Tibial nerve (tissue), 4 donors: Measurements from ENCODE around the gene NOX3. TPM values are rescaled to one million over a fixed set of nuclear protein-coding genes. Genes with fewer than 3 reads are reported as not detected.
"Not testable (repeated sequence)": the region's sequence is repeated elsewhere in the genome, so short reads cannot be mapped to it uniquely, and the experiment has no call there.

Experiments used
- DNase-seq, 2 donors: peaks; one replicate each; pipeline ENCODE4 v3.0.0-alpha.2; 2019; ENCODE audit warnings: low spot score in 2 of 2
- H3K27ac ChIP-seq, 4 donors: fragments of 200-600 bp; sonication (generic) in 3 of 4; one replicate each; pipeline ENCODE4 v1.5.1; 2017 to 2019; ENCODE audit warnings: mild to moderate bottlenecking in 1 of 4
- H3K27me3 ChIP-seq, 2 donors: fragments of 200-600 bp; sonication (generic) in 1 of 2; one replicate each; pipeline versions ENCODE4 v1.5.1 to v1.6.0; 2017 to 2019
- H3K36me3 ChIP-seq, 3 donors: fragments of 200-600 bp; sonication (generic); one replicate each; pipeline ENCODE4 v1.5.1; 2018 to 2019
- H3K4me1 ChIP-seq, 4 donors: fragments of 200-600 bp; sonication (generic) in 3 of 4; one replicate each; pipeline ENCODE4 v1.5.1; 2017 to 2019
- H3K4me3 ChIP-seq, 4 donors: fragments of 200-600 bp; sonication (generic) in 3 of 4; one replicate each; pipeline ENCODE4 v1.5.1; 2017 to 2019; ENCODE audit warnings: mild to moderate bottlenecking in 1 of 4, moderate library complexity in 1 of 4
- H3K9me3 ChIP-seq, 4 donors: fragments of 200-600 bp; sonication (generic) in 3 of 4; one replicate each; pipeline ENCODE4 v1.5.1; 2017 to 2019
- EP300 ChIP-seq, 2 donors: sonication (generic); formaldehyde crosslinking; IDR thresholded peaks; one replicate each; pipeline ENCODE4 v1.6.1; 2017; ENCODE audit warnings: antibody characterized with exemption in 2 of 2, mild to moderate bottlenecking in 1 of 2
- POLR2A ChIP-seq, 2 donors: fragments of 450-650 bp; IDR thresholded peaks; one replicate each; pipeline ENCODE4 v1.6.1; 2017; ENCODE audit warnings: antibody characterized with exemption in 2 of 2, mild to moderate bottlenecking in 2 of 2, moderate library complexity in 2 of 2
- WGBS, 2 donors: methylation state at CpG; one replicate each; pipeline ENCODE4 v1.1.5; 2018; 5-methylcytosine and 5-hydroxymethylcytosine counted together
- total RNA-seq, 4 donors: library from RNA; depleted of rRNA; stranded (reverse); fragments of >200 nt; gene quantifications; one replicate each; pipeline ENCODE4 v1.1.0, GENCODE V29; 2016
- TF ChIP-seq, protein P1 (sequence below), 5 experiments: fragments of 200-600 bp in 3 of 5; fragments of 450-650 bp in 2 of 5; sonication (generic) in 3 of 5; IDR thresholded peaks; one replicate each; pipeline ENCODE4 v1.5.1; 2016 to 2019; ENCODE audit warnings: antibody characterized with exemption in 5 of 5, mild to moderate bottlenecking in 3 of 5, moderate library complexity in 2 of 5

The NOX3 gene
- total RNA-seq, 4 donors from 2014 or later = not detected

- no peaks in the 10 kb centered on the region for H3K27me3 ChIP-seq
These were observed 10.9 kb upstream of the NOX3 start for GRCh38 chr6:155466539-155466938.

GRCh38 chr6:155461556-155461955 lies 5.9 kb upstream of the NOX3 start:
- no peak overlapping the region for H3K4me3 ChIP-seq
- TF ChIP-seq EP300 (IDR thresholded peaks at IDR 0.05) (no peak), POLR2A (IDR thresholded peaks at IDR 0.05) (no peak)
- TF ChIP-seq, protein P1, sequence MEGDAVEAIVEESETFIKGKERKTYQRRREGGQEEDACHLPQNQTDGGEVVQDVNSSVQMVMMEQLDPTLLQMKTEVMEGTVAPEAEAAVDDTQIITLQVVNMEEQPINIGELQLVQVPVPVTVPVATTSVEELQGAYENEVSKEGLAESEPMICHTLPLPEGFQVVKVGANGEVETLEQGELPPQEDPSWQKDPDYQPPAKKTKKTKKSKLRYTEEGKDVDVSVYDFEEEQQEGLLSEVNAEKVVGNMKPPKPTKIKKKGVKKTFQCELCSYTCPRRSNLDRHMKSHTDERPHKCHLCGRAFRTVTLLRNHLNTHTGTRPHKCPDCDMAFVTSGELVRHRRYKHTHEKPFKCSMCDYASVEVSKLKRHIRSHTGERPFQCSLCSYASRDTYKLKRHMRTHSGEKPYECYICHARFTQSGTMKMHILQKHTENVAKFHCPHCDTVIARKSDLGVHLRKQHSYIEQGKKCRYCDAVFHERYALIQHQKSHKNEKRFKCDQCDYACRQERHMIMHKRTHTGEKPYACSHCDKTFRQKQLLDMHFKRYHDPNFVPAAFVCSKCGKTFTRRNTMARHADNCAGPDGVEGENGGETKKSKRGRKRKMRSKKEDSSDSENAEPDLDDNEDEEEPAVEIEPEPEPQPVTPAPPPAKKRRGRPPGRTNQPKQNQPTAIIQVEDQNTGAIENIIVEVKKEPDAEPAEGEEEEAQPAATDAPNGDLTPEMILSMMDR (IDR thresholded peaks at IDR 0.05) = no peak
- no peaks in the 10 kb centered on the region for H3K4me1 ChIP-seq
- no peaks in the 10 kb centered on the region for H3K27me3 ChIP-seq
- WGBS, 2 donors = 52 to 78% methylated on average over 6 of the region's 6 CpGs
- no peak overlapping the region for H3K27ac ChIP-seq
- H3K36me3 ChIP-seq = no peaks in the 10 kb centered on the region
- H3K9me3 ChIP-seq = peaks cover 0 to 6% (median 0%) of the 10 kb centered on the region in 4 donors
- no peak for DNase-seq

More at GRCh38 chr6:155466539-155466938, 10.9 kb upstream of the NOX3 start:
- Histone ChIP-seq H3K9me3 (peaks cover 0 to 28% (median 0%) of the 10 kb centered on the region in 4 donors), H3K4me3 (no peak overlapping the region), H3K4me1 (no peaks in the 10 kb centered on the region), H3K27ac (no peak overlapping the region), H3K36me3 (no peaks in the 10 kb centered on the region)
- no peak for TF ChIP-seq EP300 (IDR thresholded peaks at IDR 0.05)
- TF ChIP-seq, protein P1 (IDR thresholded peaks at IDR 0.05) = no peak
- TF ChIP-seq POLR2A (IDR thresholded peaks at IDR 0.05) = no peak
- DNase-seq = no peak
- 77 to 84% methylated on average over 3 of the region's 3 CpGs for WGBS, 2 donors

DNA sequence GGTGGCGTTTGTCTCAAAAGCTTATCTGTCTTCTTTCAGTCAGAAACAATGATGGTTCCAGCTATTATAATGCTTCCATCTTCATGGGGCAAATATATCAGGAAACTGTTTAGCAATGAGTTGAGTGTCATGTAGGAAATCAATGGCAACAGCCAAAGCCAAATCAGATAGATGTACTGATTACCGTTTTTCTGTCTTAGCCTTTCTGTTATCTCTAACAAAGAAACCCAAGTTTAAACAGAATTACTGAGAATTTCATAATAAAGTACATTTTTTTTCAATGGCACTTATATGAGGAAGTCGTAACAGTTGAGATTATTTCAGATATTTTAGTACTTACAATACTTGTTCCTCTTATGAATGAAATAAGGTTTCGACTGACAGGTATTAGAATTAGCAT lies 1.2 kb downstream of the NOX3 start:
- Histone ChIP-seq H3K36me3 (no peaks in the 10 kb centered on the region), H3K4me3 (no peak overlapping the region), H3K9me3 (no peaks in the 10 kb centered on the region), H3K27ac (no peak overlapping the region), H3K4me1 (peaks cover 0 to 9% (median 0%) of the 10 kb centered on the region in 4 donors), H3K27me3 (peaks cover 0 to 4% of the 10 kb centered on the region in 2 donors)
- TF ChIP-seq EP300 (IDR thresholded peaks at IDR 0.05) = no peak
- no peak for TF ChIP-seq POLR2A (IDR thresholded peaks at IDR 0.05)
- TF ChIP-seq, protein P1 (IDR thresholded peaks at IDR 0.05) = no peak
- WGBS, 2 donors = 62 to 82% methylated on average over 4 of the region's 4 CpGs
- DNase-seq = no peak

DNA sequence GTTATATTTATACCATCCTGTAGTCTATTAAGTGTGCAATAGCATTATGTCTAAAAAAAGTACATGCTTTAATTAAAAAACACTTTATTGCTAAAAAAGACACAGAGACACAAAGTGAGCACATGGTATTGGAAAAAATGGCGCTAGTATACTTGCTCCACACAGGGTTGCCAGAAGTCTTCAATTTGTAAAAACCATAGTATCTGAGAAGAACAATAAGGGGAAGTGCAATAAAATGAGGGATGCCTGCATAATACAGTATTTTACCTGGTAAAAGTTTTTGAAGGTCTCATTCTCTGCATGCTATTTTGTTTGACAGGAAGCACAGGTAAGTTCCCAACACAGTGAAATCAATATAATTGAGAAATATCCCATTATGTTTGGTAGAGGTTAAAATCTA lies 1.6 kb downstream of the NOX3 start:
- Histone ChIP-seq H3K9me3 (no peaks in the 10 kb centered on the region), H3K36me3 (no peaks in the 10 kb centered on the region), H3K27me3 (peaks cover 0 to 4% of the 10 kb centered on the region in 2 donors), H3K27ac (no peak overlapping the region), H3K4me1 (peaks cover 0 to 13% (median 0%) of the 10 kb centered on the region in 4 donors), H3K4me3 (no peak overlapping the region)
- TF ChIP-seq EP300 (IDR thresholded peaks at IDR 0.05) (no peak), POLR2A (IDR thresholded peaks at IDR 0.05) (no peak)
- TF ChIP-seq, protein P1 (IDR thresholded peaks at IDR 0.05) = no peak
- WGBS, 2 donors = 95 to 96% methylated on average over 1 of the region's 1 CpG
- DNase-seq = no peak

- Histone ChIP-seq H3K36me3 (no peaks in the 10 kb centered on the region), H3K9me3 (no peaks in the 10 kb centered on the region), H3K4me3 (no peak overlapping the region), H3K4me1 (peaks cover 0 to 17% (median 0%) of the 10 kb centered on the region in 4 donors), H3K27ac (no peak overlapping the region), H3K27me3 (peaks cover 0 to 4% of the 10 kb centered on the region in 2 donors)
- no peak for TF ChIP-seq EP300 (IDR thresholded peaks at IDR 0.05)
- TF ChIP-seq, protein P1 (IDR thresholded peaks at IDR 0.05) = no peak
- TF ChIP-seq POLR2A (IDR thresholded peaks at IDR 0.05) = no peak
- 77 to 79% methylated on average over 3 of the region's 3 CpGs for WGBS, 2 donors
- no peak for DNase-seq
These were observed 3.1 kb downstream of the NOX3 start for GRCh38 chr6:155452576-155452975.

DNA sequence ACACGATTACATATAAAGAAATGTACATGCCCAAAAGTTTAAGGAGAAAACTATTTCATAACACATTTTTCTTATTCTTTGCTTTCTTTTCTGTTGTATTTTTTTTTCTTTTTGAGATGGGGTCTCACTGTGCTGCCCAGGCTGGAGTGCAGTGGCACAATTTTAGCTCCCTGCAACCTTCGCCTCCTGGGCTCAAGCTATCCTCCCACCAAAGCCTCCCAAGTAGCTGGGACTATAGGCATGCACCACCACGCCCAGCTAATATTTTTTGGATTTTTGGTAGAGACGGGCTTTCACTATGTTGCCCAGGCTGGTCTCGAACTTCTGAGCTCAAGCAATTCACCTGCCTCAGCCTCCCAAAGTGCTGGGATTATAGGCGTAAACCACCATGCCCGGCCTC lies 4.1 kb downstream of the NOX3 start:
- H3K4me1 ChIP-seq = peaks cover 0 to 17% (median 0%) of the 10 kb centered on the region in 4 donors
- 76 to 91% methylated on average over 7 of the region's 7 CpGs for WGBS, 2 donors

More for the DNA sequence above, 4.1 kb downstream of the NOX3 start:
- not testable (repeated sequence) for H3K9me3 ChIP-seq, H3K27me3 ChIP-seq, H3K4me3 ChIP-seq, H3K36me3 ChIP-seq, DNase-seq, H3K27ac ChIP-seq
